ENCODE data around the gene CHST15.

GRCh38 chr10:124124769-124125161, 31.4 kb upstream of the CHST15 start:
- TF ChIP-seq CTCF (IDR thresholded peaks at IDR 0.05; ENCODE audit: insufficient read depth, low read length): no peak
- TF ChIP-seq POLR2AphosphoS5 (IDR thresholded peaks at IDR 0.05; ENCODE audit: low read depth): no peak
- TF ChIP-seq SPI1 (IDR thresholded peaks at IDR 0.05; ENCODE audit: borderline replicate concordance, low read depth): no peak
- TF ChIP-seq REST (IDR thresholded peaks at IDR 0.05; ENCODE audit: insufficient replicate concordance, low read depth): no peak
- TF ChIP-seq GABPA (IDR thresholded peaks at IDR 0.05; ENCODE audit: low read depth): no peak
